Fibroblast of skin of left biceps (primary cell): ENCODE data around the gene CCDC93.
"Not testable (repeated sequence)": the region's sequence is repeated elsewhere in the genome, so short reads cannot be mapped to it uniquely, and the experiment has no call there.

ENCODE experiments used
- DNase-seq, 2 experiments: peaks; one replicate each; pipeline ENCODE4 v3.0.0-alpha.2; 2013; ENCODE audit warnings: low read depth in 2 of 2

The CCDC93 gene

GRCh38 chr2:118045286-118045685 lies 31.4 kb upstream of the CCDC93 start:
- DNase-seq = no peak

DNA sequence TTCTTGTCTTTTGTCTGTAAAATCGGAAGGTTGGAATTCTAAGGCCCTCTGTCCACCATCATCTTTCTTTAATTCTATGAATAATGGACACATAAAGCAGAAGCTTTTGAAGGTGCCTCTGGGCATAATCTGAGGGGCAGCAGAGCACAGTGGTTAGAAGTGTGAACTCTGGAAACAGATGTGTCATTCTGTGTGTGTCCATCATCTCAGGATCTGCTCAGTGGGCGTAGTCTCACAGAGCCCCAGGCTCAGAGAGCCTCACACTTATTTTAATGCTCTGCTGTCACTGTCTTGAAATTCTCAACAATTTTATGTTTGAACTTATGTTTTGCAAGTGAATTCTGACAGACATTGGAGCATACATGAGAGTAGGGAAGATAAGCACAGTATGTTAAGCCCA lies 31.0 kb upstream of the CCDC93 start:
- DNase-seq = no peak

DNA sequence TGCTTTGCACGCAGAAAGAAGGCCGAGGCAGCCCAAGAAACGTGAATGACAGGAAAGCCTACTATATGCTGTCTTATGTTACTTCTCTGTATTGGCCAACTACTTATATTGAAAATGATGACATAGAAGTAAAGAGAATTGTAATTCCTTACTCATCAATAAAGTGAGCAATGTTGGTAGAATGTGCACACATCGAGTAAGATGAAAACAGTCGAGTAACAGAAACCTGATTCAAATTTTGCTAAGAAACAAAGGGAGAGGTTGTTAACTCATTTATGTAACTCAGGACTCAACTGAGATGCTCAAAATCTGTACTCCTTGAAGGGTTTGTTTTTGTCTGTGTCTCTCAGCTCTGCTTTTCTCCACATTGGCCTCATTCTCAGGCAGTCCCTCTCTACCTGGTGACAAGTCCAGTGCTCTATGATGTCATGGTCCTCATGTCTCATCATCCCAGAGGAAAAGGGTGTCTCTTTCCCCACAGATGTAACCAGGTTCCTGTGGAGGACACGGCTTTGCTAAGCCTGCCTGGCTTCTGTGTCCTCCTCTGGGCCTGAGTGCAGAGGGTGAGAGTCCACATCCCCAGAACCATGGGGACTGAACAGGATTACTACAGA lies 30.3 kb upstream of the CCDC93 start:
- DNase-seq = no peak

DNA sequence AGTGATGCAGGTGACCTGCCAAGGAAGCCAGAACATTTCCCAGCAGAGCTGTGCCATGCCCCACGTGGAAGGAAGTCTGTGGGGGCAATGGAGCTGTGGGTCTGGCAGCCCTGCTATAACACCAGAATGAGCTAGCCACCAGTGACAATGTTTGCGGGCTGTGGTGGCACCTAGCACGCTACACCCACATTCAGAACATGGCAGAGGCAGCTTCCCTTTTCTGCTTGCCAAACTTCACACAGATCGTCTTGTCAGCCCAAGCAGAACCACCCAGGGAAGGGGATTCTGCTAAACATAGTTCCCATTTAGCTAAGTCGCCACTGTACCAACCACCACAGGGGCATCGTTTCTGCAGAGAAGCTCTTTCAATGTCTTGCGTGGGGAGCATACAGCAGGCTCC lies 27.0 kb upstream of the CCDC93 start:
- DNase-seq = no peak

- no peak for DNase-seq
These were observed 18.5 kb upstream of the CCDC93 start for GRCh38 chr2:118032169-118033013.

- no peak for DNase-seq
These were observed 17.7 kb upstream of the CCDC93 start for GRCh38 chr2:118031566-118031965.

DNA sequence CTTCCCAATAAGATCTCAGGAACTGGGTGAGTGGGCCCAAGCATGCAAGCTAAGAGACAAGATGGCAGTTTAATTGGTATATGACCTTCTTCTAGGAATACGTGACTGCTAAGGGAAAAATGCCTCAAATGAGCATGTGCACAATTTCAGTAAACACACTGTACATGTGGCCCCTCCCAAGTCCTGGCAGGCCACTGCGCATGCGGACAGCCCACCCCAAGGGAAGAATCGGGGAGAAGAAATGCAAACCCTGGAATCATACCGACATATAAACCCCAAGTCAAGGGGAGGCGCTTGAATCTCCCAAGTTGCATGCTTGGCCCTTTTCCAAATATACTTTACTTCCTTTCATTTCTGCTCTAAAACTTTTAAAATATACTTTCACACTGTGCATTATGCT lies 15.2 kb upstream of the CCDC93 start:
- DNase-seq = no peak

DNA sequence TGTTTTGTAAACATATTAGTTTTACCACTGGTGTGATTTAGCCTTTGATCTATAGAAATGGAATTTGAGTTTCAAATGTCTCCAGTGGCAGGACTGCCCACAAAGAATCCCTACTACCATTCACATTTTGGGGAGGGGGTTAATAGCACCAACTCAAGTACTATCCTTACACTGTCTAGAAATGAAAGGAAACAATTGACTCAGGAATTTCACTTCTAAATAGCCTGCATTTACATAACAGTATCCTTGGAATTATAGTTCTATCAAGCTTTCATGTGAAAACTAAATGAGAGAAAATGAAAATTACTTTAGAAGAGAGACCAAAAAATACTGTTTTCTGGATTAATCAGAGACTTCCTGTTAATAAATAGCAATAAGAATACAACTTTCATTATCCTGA lies 7.5 kb upstream of the CCDC93 start:
- no peak for DNase-seq

DNA sequence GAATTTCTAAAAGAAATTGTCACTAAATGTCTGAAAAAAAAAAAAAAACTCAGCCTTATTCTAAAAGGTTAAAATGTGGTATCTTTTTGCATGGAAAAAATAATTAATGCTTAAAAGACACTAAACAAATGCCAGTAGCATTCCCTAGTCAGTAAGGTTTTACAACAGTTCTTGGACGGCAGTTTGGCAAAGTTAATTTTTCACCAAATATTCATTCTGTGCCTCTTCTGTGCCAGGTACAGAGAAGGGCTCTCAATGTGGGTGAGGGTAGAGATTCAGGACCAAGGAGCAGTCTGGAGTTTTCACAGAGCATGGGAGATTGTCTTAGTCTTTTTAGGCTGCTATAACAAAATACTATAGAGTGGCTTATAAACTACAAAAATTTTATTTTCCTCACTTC lies 6.0 kb upstream of the CCDC93 start:
- no peak for DNase-seq

DNA sequence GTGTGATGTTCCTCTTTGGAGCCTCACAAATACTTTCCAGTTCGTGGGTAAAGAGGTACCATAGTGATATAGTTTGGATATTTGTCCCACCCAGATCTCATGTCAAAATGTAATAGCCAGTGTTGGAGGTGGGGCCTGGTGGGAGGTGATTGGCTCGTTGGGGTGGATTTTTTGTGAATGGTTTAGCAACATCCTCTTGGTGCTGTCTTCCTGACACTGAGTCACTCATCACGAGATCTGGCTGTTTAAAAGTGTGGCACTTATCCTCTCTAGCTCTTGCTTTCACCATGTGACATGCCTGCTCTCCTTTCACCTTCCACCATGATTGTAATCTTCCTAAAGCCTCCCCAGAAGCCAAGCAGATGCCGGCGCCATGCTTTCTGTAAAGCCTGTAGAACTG lies 3.0 kb upstream of the CCDC93 start:
- DNase-seq = no peak

DNA sequence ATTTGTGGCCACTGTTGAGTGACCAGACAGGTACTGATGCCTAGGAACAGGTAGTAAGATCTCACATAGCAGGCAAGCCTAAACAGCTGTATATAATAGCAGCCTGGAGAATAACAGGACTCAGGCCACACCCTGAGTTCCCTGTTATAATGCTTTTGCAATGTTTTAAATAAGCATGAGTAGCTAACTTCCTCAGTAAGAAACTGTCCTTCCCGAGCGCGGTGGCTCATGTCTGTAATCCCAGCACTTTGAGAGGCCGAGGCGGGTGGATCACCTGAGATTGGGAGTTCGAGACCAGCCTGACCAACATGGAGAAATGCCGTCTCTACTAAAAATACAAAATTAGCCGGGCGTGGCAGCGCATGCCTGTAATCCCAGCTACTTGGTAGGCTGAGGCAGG lies 1.9 kb upstream of the CCDC93 start:
- DNase-seq = not testable (repeated sequence)

- DNase-seq = no peak
These were observed 588 bp upstream of the CCDC93 start for GRCh38 chr2:118014492-118014824.

GRCh38 chr2:118013221-118013723 lies 598 bp downstream of the CCDC93 start:
- DNase-seq = no peak

DNA sequence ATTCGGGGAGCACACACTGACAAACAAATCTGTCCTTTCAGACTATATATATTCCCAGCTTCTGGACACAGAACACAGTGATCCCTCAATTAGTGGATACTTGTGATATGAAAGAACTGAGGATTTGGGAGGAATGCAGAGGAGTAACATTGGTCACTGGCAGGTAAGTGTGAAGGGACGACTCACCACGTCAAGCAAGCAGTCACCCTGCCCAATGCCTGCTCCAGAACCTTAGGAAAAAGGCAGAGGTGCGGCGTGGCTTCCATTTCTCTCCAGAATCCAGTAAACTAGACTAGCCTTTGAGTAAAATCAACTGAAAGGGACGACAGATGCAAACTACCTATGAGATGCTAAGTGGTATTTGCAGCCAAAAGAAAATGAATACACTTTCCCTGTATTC lies 1.1 kb downstream of the CCDC93 start:
- DNase-seq = no peak

DNA sequence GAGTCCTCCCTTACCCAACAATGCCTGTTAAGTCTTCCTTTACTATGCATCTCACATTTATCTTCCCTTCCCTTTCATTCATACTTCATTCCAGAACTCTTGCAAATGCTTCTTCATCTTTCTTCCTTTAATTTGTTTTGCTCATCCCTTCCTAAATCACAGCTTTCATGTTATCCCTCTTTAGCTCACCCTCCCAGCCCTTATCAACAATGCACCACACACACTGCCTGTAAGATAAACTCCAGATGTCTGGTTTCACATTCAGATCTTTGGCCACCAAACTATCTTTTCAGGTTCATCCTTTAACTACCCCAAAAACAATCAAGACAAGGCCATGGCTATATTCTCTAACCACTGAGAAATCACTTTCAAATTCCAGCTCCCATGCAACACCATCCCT lies 3.4 kb downstream of the CCDC93 start:
- DNase-seq = no peak

DNA sequence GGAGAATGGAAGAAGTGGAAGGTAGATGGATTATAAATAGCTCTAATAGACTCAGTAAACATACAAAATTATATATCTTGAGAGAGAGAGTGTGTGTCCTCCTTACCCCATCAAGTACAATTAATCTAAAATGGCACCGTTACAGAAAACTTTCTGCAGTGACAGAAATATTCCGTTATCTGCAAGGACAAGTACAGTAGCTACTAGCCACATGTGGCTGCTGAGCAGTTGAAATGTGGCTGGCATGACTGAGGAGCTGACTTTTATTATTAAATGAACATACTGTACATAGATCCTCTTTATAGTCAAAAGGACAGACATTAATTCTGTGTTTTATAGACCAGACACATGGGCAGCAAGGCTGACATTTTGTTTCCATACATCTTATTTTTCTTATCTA lies 7.0 kb downstream of the CCDC93 start:
- DNase-seq = no peak

GRCh38 chr2:118006326-118006725 lies 7.5 kb downstream of the CCDC93 start:
- DNase-seq = no peak

GRCh38 chr2:118003396-118003824 lies 10.5 kb downstream of the CCDC93 start:
- peak; percentile 53 to 54 for DNase-seq

GRCh38 chr2:118000041-118000440 lies 13.8 kb downstream of the CCDC93 start:
- no peak for DNase-seq

- no peak for DNase-seq
These were observed 15.9 kb downstream of the CCDC93 start for GRCh38 chr2:117997872-117998454.

GRCh38 chr2:117996525-117996924 lies 17.3 kb downstream of the CCDC93 start:
- DNase-seq = no peak

- no peak for DNase-seq
These were observed 19.1 kb downstream of the CCDC93 start for GRCh38 chr2:117994729-117995128.

- no peak for DNase-seq
These were observed 23.9 kb downstream of the CCDC93 start for GRCh38 chr2:117989854-117990438.
